NCI-H774 (cell line): ENCODE measurements around the gene AXIN2.

ENCODE experiments used
- DNase-seq: peaks from one replicate; lab custom pipeline; 2025; lab: John Stamatoyannopoulos, UW

AXIN2 gene

GRCh38 chr17:65556014-65556909, 5.2 kb downstream of the AXIN2 start:
- no peak for DNase-seq

GRCh38 chr17:65554553-65555223, 6.8 kb downstream of the AXIN2 start:
- DNase-seq, result no peak

DNA sequence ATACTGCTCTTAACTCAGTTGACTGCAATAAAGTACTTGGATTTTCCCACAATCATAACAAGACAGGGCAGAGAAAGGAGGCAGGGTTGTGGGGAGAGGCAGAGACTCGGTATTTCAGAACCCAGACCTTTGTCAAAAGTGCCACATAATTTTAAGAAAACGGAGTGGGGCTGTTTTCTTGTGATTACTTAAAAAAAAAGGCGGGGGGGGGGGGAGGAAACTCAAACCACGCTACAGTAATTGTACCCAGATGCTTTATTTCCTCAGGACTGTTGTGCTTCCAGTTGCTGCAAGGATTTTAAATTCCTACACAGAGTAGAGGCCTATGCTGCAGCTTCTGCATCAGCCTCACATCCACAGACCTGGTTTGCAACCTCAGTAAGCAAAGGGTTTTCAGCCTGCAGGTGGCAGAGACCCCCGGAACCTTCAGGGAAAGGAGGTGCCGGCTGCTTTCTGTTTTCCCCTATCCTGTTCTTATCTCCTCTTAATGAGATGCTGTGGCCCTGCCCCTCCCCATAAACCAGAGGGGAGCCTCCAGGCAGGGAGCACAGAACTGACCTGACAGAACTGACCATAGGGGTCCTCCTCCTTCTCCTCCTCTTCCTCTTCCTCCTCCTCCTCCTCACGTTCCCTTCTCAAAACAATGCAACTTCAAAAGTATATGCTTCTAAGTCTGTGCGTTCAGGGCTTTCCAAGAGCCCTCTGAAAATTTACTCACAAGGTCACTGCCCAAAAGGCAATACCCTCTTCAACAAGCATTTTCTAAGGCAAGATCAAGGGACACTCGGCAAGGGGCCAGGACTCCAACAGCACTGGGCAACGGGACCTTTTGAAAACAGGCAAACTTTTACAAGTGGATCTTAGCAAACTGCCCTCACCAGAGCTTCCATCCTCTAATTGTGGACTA, 7.5 kb downstream of the AXIN2 start:
- no peak for DNase-seq

GRCh38 chr17:65553009-65553645, 8.3 kb downstream of the AXIN2 start:
- no peak for DNase-seq

- DNase-seq, result no peak
These were observed 9.2 kb downstream of the AXIN2 start for GRCh38 chr17:65552214-65552613.

- no peak for DNase-seq
These were observed 10.0 kb downstream of the AXIN2 start for GRCh38 chr17:65551267-65552040.

DNA sequence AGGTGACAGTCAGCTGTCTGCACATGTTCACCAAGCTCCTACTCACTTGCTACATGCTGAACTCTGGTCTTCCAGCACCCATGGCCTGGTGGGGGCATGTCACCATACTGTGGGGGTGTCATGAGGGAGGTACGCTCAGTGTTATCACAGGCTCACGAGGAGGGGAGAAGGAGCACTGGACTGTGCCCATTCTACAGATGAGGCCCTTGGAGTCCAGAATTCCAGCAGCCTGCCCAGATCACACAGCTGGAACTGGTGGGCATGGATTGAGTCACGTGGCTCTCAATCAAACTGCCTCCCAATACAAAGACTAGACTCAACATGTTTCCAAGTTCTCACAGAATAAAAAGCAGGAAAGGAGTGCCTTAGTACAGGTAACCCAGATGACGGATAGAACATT, 10.7 kb downstream of the AXIN2 start:
- no peak for DNase-seq

- no peak for DNase-seq
These were observed 11.3 kb downstream of the AXIN2 start for GRCh38 chr17:65550075-65550662.

DNA sequence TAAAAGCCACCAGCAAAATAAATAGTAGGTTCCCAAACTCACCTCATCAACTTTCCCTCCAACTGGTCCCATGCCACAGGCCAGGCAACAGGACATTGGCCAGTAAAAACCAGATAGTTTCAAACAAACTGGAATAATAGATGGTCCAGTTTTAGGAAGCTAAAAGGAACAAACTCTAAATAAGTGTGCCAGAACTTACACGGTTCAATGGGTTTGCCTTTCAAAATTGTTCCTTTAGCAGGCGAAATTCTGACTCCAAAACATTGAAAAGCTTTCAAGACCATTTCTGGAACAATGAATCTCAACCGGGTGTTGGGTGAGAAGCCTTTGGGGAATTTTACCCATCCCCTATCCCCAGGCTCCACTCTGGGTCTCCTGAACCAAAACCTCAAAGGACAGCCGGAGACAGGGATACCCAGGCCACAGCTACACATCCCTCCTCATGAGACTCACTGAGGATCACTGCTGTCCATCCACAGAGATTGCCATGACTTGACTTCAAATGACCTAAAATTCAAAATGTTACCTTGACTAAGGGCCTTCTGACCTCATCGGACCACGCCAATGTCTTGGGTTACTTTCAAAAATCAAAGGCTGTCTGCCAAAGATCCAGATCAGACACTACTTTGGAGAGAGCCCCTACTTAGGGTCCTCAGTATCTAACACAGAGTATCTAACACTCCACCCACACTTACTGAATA, 13.0 kb downstream of the AXIN2 start:
- no peak for DNase-seq

DNA sequence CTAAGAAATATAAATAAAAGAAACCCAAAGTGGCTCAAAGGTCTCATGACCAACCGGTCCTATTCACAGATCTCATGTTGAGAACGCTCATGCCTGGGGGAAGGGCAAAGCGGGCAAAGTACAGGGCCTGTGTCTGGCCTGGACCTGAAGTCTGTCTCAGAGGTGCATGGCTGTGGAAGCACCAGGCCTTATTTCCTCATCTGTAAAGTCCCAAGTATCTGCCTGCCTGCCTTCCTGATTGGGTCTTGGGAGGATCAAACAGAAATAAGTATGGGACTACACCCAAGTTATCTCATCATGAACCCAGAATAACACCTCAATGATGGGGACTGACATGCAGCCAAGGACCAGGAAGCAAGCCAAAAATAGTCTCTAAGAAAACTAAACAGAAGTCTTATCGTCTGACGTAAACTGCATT, 14.2 kb downstream of the AXIN2 start:
- DNase-seq, result no peak

DNA sequence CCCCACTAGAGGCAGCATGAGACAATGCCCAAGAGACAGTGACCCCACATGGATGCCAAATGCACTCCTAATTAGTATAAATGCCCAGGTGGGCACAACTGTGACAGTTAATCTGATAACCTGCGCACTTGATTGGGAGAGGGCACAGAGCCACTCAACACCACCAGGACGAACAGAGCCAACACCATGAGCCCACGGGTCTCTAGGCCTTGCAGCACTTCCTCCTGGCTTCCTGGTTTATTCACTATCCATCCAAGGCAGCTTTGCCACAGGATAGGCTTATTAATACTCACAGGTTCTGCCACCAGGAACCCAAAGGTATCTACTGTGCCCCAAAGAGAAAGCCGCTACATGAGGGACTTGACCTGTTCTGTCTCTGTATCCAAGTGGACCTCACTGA, 14.9 kb downstream of the AXIN2 start:
- DNase-seq, result no peak

GRCh38 chr17:65545705-65546523, 15.5 kb downstream of the AXIN2 start:
- DNase-seq, result no peak

- no peak for DNase-seq
These were observed 16.8 kb downstream of the AXIN2 start for GRCh38 chr17:65544672-65545071.

DNA sequence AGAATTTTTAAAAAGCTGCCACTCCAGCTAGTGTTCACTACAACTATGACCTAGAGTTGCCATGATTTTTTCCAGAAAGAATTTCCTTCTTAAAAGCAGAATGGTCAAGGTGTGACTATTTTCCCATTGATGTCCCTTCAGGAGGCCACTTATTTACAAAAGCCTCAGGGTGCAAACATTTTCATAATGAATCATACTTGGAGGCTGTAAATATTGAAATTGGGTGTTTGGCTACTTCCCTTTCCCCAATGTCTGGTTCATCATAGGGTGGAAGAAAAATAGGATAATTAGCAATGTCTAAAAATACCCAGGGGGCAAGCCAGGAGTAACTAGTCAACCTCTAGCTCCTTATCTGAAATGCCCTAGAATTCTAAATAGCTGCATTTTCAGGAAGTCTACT, 18.8 kb downstream of the AXIN2 start:
- no peak for DNase-seq

GRCh38 chr17:65542067-65542466, 19.4 kb downstream of the AXIN2 start:
- no peak for DNase-seq

DNA sequence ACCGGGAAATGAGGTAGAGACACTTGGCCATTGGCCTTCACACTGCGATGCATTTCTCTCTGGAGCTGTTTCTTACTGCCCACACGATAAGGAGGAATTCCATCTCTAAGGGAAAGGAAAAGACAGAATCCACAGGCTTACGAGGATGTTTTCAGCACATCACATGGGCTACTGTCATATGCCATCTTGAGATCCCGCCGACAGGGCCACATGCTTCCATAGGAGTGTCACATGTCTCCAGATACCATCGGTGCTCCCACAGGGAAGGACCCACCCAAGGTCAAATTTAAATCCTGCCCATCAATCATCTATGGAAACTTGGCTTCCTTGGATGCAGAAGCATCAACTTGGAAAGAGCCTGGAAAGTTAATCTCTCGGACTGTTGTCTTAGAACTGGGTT, 20.0 kb downstream of the AXIN2 start:
- DNase-seq, result no peak

- no peak for DNase-seq
These were observed 21.7 kb downstream of the AXIN2 start for GRCh38 chr17:65539630-65540266.

DNA sequence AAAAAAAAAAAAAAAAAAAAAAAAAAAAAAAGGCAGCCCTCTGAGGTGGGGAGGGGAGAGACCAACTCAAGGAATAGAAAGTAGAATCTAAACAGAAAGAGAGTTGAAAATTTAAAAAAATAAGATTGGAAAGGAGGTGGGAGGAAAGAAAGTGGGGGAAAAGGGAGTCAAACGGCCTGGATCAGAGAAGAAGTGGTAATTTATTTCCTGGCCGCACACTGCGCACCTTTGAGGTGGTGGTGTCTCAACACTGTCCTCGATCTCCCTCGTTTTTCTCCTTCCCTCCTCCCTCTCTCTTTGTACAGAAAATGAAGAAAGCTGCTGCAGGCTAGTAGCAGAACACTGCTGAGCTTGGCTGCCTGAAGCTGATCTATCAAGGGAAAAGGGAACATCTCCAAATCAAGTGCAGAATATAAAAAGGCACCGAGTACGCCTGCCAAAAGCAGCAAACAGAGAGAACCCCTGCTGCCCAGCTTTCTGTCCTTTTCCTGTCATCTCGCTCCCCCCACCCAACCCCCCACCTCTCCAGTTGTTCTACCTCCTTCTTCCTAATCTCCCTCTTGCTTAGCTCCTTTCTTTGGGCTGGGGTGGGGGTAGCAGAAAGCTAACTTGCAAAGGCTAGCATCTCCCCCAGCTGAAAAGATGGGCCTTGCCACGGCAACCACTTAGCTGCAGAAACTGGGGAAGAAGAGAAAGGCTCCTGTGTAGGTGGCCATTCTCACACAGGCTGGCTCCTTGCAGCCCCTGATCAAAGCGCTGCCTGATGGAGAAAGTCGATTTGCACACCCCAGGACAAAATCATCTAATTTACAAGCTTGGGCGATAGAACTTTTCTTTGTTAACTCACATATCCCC, 22.5 kb downstream of the AXIN2 start:
- DNase-seq, result no peak
